HCT116 (cell line): ENCODE data around the gene WDR44. TPM values are rescaled to one million over a fixed set of nuclear protein-coding genes. Genes with fewer than 3 reads are reported as not detected.
A peak's percentile ranks its signal among the peaks of the same experiment; 100 is the strongest.

Experiments used
- ATAC-seq: fragments of 200-7000 bp; cut with Tn5 transposase; 2 replicates; pipeline ENCODE4 v1.9.1; 2020; ENCODE audit warnings: mild to moderate bottlenecking, moderate library complexity
- BruUV-seq: library from RNA; stranded (reverse); fragments of 400-500 nt; replicated peaks from 2 replicates; lab custom pipeline; 2021; lab: Mats Ljungman, UMichigan
- CTCF ChIA-PET: fragments of 300-600 bp; sonication (Branson Sonifier 250); formaldehyde crosslinking; loops from one replicate; lab custom pipeline; 2021; ENCODE audit warnings: antibody characterized with exemption; lab: Charles Lee
- POLR2A ChIA-PET: fragments of 300-600, 350-600 bp; sonication (Branson Sonifier 250); formaldehyde crosslinking; loops from one replicate; lab custom pipeline; 2021; ENCODE audit warnings: antibody characterized with exemption; lab: Charles Lee
- RAD21 ChIA-PET, 2 experiments: fragments of 300-600 bp; sonication (Branson Sonifier 250); formaldehyde crosslinking; loops; one replicate each; lab custom pipeline; 2023; ENCODE audit warnings: low total read pairs in 2 of 2; ENCODE audit not compliant: uncharacterized antibody in 2 of 2, unreplicated experiment in 2 of 2, low non-redundant PET in 1 of 2; lab: Charles Lee
- DNase-seq: peaks from one replicate; pipeline ENCODE4 v3.0.0-alpha.2; 2010; ENCODE audit warnings: low read depth, low spot score
- H2AFZ ChIP-seq: fragments of 200-600 bp; shearing (Covaris generic), sonication (generic); 2 replicates; pipeline ENCODE4 v1.6.1; 2017; ENCODE audit warnings: low read depth, mixed run types, mixed read lengths, antibody characterized with exemption, low read length; ENCODE audit not compliant: poor library complexity, severe bottlenecking
- H3K27ac ChIP-seq: 2 replicates; pipeline ENCODE4 v1.5.1; 2012; ENCODE audit warnings: low read depth, low read length
- H3K27me3 ChIP-seq: fragments of 200-600 bp; sonication (generic); 2 replicates; pipeline ENCODE4 v1.6.1; 2016; ENCODE audit warnings: mixed run types, low read length, mixed read lengths; ENCODE audit not compliant: insufficient read depth
- H3K36me3 ChIP-seq, 2 experiments: fragments of 200-500 bp in 1 of 2; fragments of 200-600 bp in 1 of 2; sonication (Bioruptor generic) in 1 of 2; sonication (generic) in 1 of 2; 2 replicates each; pipeline versions ENCODE4 v1.5.1 to v1.6.1; 2014 to 2016; ENCODE audit warnings: low read length in 2 of 2, inconsistent platforms in 1 of 2, mixed read lengths in 1 of 2, mixed run types in 1 of 2; ENCODE audit not compliant: insufficient read depth in 2 of 2, control insufficient read depth in 1 of 2
- H3K4me1 ChIP-seq, 2 experiments: fragments of 200-600 bp in 1 of 2; sonication (generic) in 1 of 2; 2 replicates each; pipeline versions ENCODE4 v1.5.1 to v1.6.1; 2012 to 2017; ENCODE audit warnings: low read length in 2 of 2, inconsistent platforms in 1 of 2, mild to moderate bottlenecking in 1 of 2, mixed read lengths in 1 of 2, mixed run types in 1 of 2, moderate library complexity in 1 of 2; ENCODE audit not compliant: insufficient read depth in 2 of 2, control insufficient read depth in 1 of 2
- H3K4me2 ChIP-seq: fragments of 200-600 bp; sonication (generic); 2 replicates; pipeline ENCODE4 v1.6.1; 2017; ENCODE audit warnings: mixed run types, low read length, mixed read lengths
- H3K4me3 ChIP-seq, 2 experiments: fragments of 200-600 bp in 1 of 2; sonication (generic) in 1 of 2; replicated peaks in 1 of 2; 2 replicates each; pipeline ENCODE4 v1.5.1; 2011 to 2016; ENCODE audit warnings: low read length in 2 of 2, control low read depth in 1 of 2, low read depth in 1 of 2, mild to moderate bottlenecking in 1 of 2, mixed read lengths in 1 of 2, mixed run types in 1 of 2
- H3K79me2 ChIP-seq: fragments of 200-600 bp; sonication (generic); 2 replicates; pipeline ENCODE4 v1.6.1; 2017; ENCODE audit warnings: mild to moderate bottlenecking, mixed run types, low read length, moderate library complexity, mixed read lengths; ENCODE audit not compliant: insufficient read depth
- H3K9ac ChIP-seq: fragments of 200-600 bp; sonication (generic); 2 replicates; pipeline ENCODE4 v1.6.1; 2016; ENCODE audit warnings: low read length, mixed read lengths
- H3K9me2 ChIP-seq: fragments of 200-600 bp; sonication (generic), shearing (Covaris generic); 2 replicates; pipeline ENCODE4 v1.6.1; 2017; ENCODE audit warnings: mixed run types, mild to moderate bottlenecking, moderate library complexity; ENCODE audit not compliant: insufficient read depth
- H3K9me3 ChIP-seq, 2 experiments: fragments of 200-500 bp in 1 of 2; fragments of 200-600 bp in 1 of 2; sonication (Bioruptor generic) in 1 of 2; sonication (generic) in 1 of 2; 2 replicates each; pipeline ENCODE4 v1.6.1; 2014 to 2017; ENCODE audit warnings: low read length in 2 of 2, mixed read lengths in 2 of 2, inconsistent platforms in 1 of 2, low read depth in 1 of 2, mild to moderate bottlenecking in 1 of 2, mixed run types in 1 of 2, moderate library complexity in 1 of 2; ENCODE audit not compliant: control insufficient read depth in 1 of 2, insufficient read depth in 1 of 2
- H4K20me1 ChIP-seq: fragments of 200-600 bp; sonication (generic), shearing (Covaris generic); 2 replicates; pipeline ENCODE4 v1.6.1; 2017; ENCODE audit warnings: mixed run types, mild to moderate bottlenecking, moderate library complexity; ENCODE audit not compliant: insufficient read depth
- CBX3 ChIP-seq: IDR thresholded peaks from 2 replicates; pipeline ENCODE4 v1.6.1; 2012; ENCODE audit warnings: low read depth
- CEBPB ChIP-seq: IDR thresholded peaks from 2 replicates; pipeline ENCODE4 v1.6.1; 2012; ENCODE audit warnings: low read depth
- EGR1 ChIP-seq: IDR thresholded peaks from 2 replicates; pipeline ENCODE4 v1.6.1; 2012; ENCODE audit warnings: low read depth
- FOSL1 ChIP-seq: IDR thresholded peaks from 2 replicates; pipeline ENCODE4 v1.6.1; 2012; ENCODE audit warnings: low read depth
- JUND ChIP-seq: IDR thresholded peaks from 2 replicates; pipeline ENCODE4 v1.6.1; 2012
- POLR2A ChIP-seq: IDR thresholded peaks from 2 replicates; pipeline ENCODE4 v1.7.0; 2011; ENCODE audit warnings: borderline replicate concordance; ENCODE audit not compliant: insufficient read depth, insufficient read length; ENCODE audit errors: extremely low read depth
- POLR2AphosphoS5 ChIP-seq: IDR thresholded peaks from 2 replicates; pipeline ENCODE4 v1.6.1; 2011; ENCODE audit warnings: mild to moderate bottlenecking, low read depth, low read length, moderate library complexity
- RAD21 ChIP-seq: IDR thresholded peaks from 2 replicates; pipeline ENCODE4 v1.6.1; 2012; ENCODE audit warnings: low read depth, mild to moderate bottlenecking
- SIN3A ChIP-seq: IDR thresholded peaks from 2 replicates; pipeline ENCODE4 v1.6.1; 2012; ENCODE audit warnings: low read depth
- SP1 ChIP-seq: IDR thresholded peaks from 2 replicates; pipeline ENCODE4 v1.6.1; 2012; ENCODE audit warnings: low read depth
- TCF7L2 ChIP-seq: IDR thresholded peaks from 2 replicates; pipeline ENCODE4 v1.7.0; 2011; ENCODE audit warnings: borderline replicate concordance, inconsistent platforms; ENCODE audit not compliant: insufficient read depth, insufficient read length; ENCODE audit errors: extremely low read depth
- YY1 ChIP-seq: IDR thresholded peaks from 2 replicates; pipeline ENCODE4 v1.6.1; 2011; ENCODE audit warnings: low read length, low read depth, moderate library complexity, mild to moderate bottlenecking; ENCODE audit not compliant: insufficient replicate concordance; ENCODE audit errors: extremely low read depth
- intact Hi-C: fragments of 100-400 bp; cut with micrococcal nuclease; formaldehyde crosslinking; loops from 2 replicates; pipeline ENCODE4 v1.10.0; 2022
- total RNA-seq: library from RNA; stranded (reverse); gene quantifications from one replicate; pipeline ENCODE4 v1.2.1, GENCODE V29; 2021; ENCODE audit not compliant: unreplicated experiment
- TF ChIP-seq, protein P1 (sequence below): IDR thresholded peaks from 2 replicates; pipeline ENCODE4 v1.6.1; 2011; ENCODE audit warnings: mild to moderate bottlenecking, low read length, moderate library complexity; ENCODE audit not compliant: insufficient replicate concordance; ENCODE audit errors: extremely low read depth

The WDR44 gene
- total RNA-seq, 1 experiment from 2014 or later: 12.2 TPM

DNA sequence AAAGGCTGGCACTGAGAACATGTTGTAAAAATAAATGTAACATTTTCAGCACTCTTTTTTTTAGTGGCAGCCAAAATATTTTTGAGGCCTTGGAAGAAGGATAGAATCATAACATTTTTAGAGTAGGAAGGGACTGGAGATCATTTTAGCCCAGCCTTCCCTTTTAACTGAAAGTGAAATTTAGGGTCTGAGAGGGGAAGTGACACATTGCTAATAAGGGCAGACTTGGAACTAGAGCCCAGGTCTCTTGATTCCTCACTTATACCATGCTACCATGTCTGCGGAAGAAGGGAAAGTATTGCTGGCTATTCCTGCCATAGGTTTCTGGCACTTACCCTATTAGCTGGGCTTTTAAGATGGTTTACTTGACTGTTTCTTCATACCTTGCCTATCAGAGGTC, 4.8 kb downstream of the WDR44 start:
- ATAC-seq (no peak), DNase-seq (no peak)
- BruUV-seq: no TSS peak
- H3K36me3 ChIP-seq: no peaks in the 10 kb centered on the region
- peaks cover 76% of the 10 kb centered on the region for H3K79me2 ChIP-seq
- intact Hi-C loops: no loop called here
- no peak for TF ChIP-seq FOSL1
- no peak for TF ChIP-seq RAD21
- TF ChIP-seq TCF7L2: no peak
- no peak for TF ChIP-seq CEBPB
- TF ChIP-seq JUND: no peak
- TF ChIP-seq, protein P1, sequence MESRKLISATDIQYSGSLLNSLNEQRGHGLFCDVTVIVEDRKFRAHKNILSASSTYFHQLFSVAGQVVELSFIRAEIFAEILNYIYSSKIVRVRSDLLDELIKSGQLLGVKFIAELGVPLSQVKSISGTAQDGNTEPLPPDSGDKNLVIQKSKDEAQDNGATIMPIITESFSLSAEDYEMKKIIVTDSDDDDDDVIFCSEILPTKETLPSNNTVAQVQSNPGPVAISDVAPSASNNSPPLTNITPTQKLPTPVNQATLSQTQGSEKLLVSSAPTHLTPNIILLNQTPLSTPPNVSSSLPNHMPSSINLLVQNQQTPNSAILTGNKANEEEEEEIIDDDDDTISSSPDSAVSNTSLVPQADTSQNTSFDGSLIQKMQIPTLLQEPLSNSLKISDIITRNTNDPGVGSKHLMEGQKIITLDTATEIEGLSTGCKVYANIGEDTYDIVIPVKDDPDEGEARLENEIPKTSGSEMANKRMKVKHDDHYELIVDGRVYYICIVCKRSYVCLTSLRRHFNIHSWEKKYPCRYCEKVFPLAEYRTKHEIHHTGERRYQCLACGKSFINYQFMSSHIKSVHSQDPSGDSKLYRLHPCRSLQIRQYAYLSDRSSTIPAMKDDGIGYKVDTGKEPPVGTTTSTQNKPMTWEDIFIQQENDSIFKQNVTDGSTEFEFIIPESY: no peak
- no peak for TF ChIP-seq EGR1
- no peak for TF ChIP-seq YY1
- no peak for TF ChIP-seq SP1
- no peak for TF ChIP-seq SIN3A
- no peak for TF ChIP-seq POLR2A
- no peak for TF ChIP-seq POLR2AphosphoS5
- TF ChIP-seq CBX3: no peak
- RAD21 ChIA-PET: no interaction called here
- H3K4me2 ChIP-seq: peak overlapping the region; percentile 59
- no peaks in the 10 kb centered on the region for H4K20me1 ChIP-seq
- POLR2A ChIA-PET: no interaction called here
- peaks cover 11 to 47% of the 10 kb centered on the region in 2 experiments for H3K4me1 ChIP-seq
- no peaks in the 10 kb centered on the region for H3K9me2 ChIP-seq
- no peak overlapping the region for H3K27ac ChIP-seq
- no peaks in the 10 kb centered on the region for H3K9me3 ChIP-seq
- H2AFZ ChIP-seq: no peak overlapping the region
- H3K4me3 ChIP-seq: no peak overlapping the region; a peak in 1 of 4 replicates
- no peaks in the 10 kb centered on the region for H3K27me3 ChIP-seq
- CTCF ChIA-PET: no interaction called here
- H3K9ac ChIP-seq: 0 out of 2 replicates have a peak overlapping the region, but pooled peaks have one; percentile 14
